HEK293 (cell line): ENCODE results near the gene PCDH15.

Experiments
- CTCF ChIA-PET: fragments of 350-600 bp; formaldehyde crosslinking; extraction: SDS; loops from one replicate; lab custom pipeline; 2021; ENCODE audit warnings: antibody characterized with exemption; lab: Yijun Ruan, JAX
- POLR2A ChIA-PET: fragments of 300-600 bp; formaldehyde crosslinking; extraction: SDS; loops from one replicate; lab custom pipeline; 2020; ENCODE audit warnings: antibody characterized with exemption, inconsistent platforms; lab: Yijun Ruan, JAX
- H3K27ac ChIP-seq: fragments of 200-500 bp; sonication (Bioruptor generic); 2 replicates; pipeline ENCODE4 v1.5.1; 2014; ENCODE audit warnings: low read depth, low read length, control low read depth, inconsistent platforms; ENCODE audit errors: extremely low read depth
- H3K36me3 ChIP-seq, 2 experiments: fragments of 200-500 bp in 1 of 2; sonication (Bioruptor generic) in 1 of 2; 1 replicate in 1 of 2; 2 replicates in 1 of 2; pipeline ENCODE4 v1.5.1; 2014 to 2017; ENCODE audit warnings: inconsistent platforms in 2 of 2, low read length in 2 of 2; ENCODE audit not compliant: control insufficient read depth in 2 of 2, insufficient read depth in 1 of 2
- H3K4me1 ChIP-seq: fragments of 200-500 bp; sonication (Bioruptor generic); 2 replicates; pipeline ENCODE4 v1.5.1; 2014; ENCODE audit warnings: mild to moderate bottlenecking, low read length, inconsistent platforms; ENCODE audit not compliant: control insufficient read depth, insufficient read depth
- H3K4me3 ChIP-seq: 2 replicates; pipeline ENCODE4 v1.5.1; 2011; ENCODE audit warnings: low read depth, mild to moderate bottlenecking, control low read depth, low read length, moderate library complexity
- H3K9me3 ChIP-seq: fragments of 200-500 bp; sonication (Bioruptor generic); 2 replicates; pipeline ENCODE4 v1.5.1; 2014; ENCODE audit warnings: low read depth, low read length, inconsistent platforms; ENCODE audit not compliant: control insufficient read depth, insufficient read depth
- BCL11B ChIP-seq: fragments of 450-650 bp; formaldehyde crosslinking; IDR thresholded peaks from 2 replicates; pipeline ENCODE4 v1.5.1; 2016; ENCODE audit warnings: low read depth, missing biosample characterization, missing genetic modification characterization
- FEZF1 ChIP-seq: fragments of 450-650 bp; formaldehyde crosslinking; IDR thresholded peaks from 2 replicates; pipeline ENCODE4 v1.5.1; 2016; ENCODE audit warnings: missing biosample characterization, missing genetic modification characterization
- RBAK ChIP-seq: fragments of 450-650 bp; formaldehyde crosslinking; IDR thresholded peaks from 2 replicates; pipeline ENCODE4 v1.5.1; 2016; ENCODE audit warnings: missing biosample characterization, missing genetic modification characterization
- YY2 ChIP-seq: fragments of 450-650 bp; formaldehyde crosslinking; IDR thresholded peaks from 2 replicates; pipeline ENCODE4 v1.5.1; 2016; ENCODE audit warnings: missing biosample characterization, missing genetic modification characterization
- ZBTB21 ChIP-seq: fragments of 450-650 bp; formaldehyde crosslinking; IDR thresholded peaks from 2 replicates; pipeline ENCODE4 v1.5.1; 2017; ENCODE audit warnings: missing biosample characterization, missing genetic modification characterization
- ZIC2 ChIP-seq: fragments of 450-650 bp; formaldehyde crosslinking; IDR thresholded peaks from 2 replicates; pipeline ENCODE4 v1.5.1; 2016; ENCODE audit warnings: missing biosample characterization, missing genetic modification characterization
- ZNF292 ChIP-seq: fragments of 450-650 bp; formaldehyde crosslinking; IDR thresholded peaks from 2 replicates; pipeline ENCODE4 v1.5.1; 2016; ENCODE audit warnings: low read depth, missing biosample characterization, missing genetic modification characterization, borderline replicate concordance
- ZNF473 ChIP-seq: fragments of 450-650 bp; formaldehyde crosslinking; IDR thresholded peaks from 2 replicates; pipeline ENCODE4 v1.5.1; 2017; ENCODE audit warnings: missing biosample characterization, missing genetic modification characterization
- ZNF48 ChIP-seq: fragments of 450-650 bp; formaldehyde crosslinking; IDR thresholded peaks from 2 replicates; pipeline ENCODE4 v1.5.1; 2016; ENCODE audit warnings: missing biosample characterization, missing genetic modification characterization
- ZNF624 ChIP-seq: fragments of 450-650 bp; formaldehyde crosslinking; IDR thresholded peaks from 2 replicates; pipeline ENCODE4 v1.5.1; 2017; ENCODE audit warnings: missing biosample characterization, missing genetic modification characterization
- ZNF76 ChIP-seq: fragments of 450-650 bp; formaldehyde crosslinking; IDR thresholded peaks from 2 replicates; pipeline ENCODE4; 2016; ENCODE audit warnings: low read depth, missing biosample characterization, missing genetic modification characterization, borderline replicate concordance
- ZNF837 ChIP-seq: fragments of 450-650 bp; formaldehyde crosslinking; IDR thresholded peaks from 2 replicates; pipeline ENCODE4 v1.5.1; 2016; ENCODE audit warnings: missing biosample characterization, missing genetic modification characterization
- TF ChIP-seq, protein P1 (sequence below): fragments of 450-650 bp; formaldehyde crosslinking; optimal IDR thresholded peaks from 2 replicates; pipeline ENCODE3; 2016; ENCODE audit warnings: missing biosample characterization, mild to moderate bottlenecking, missing genetic modification characterization
- TF ChIP-seq, protein P2 (sequence below): fragments of 450-650 bp; formaldehyde crosslinking; IDR thresholded peaks from 2 replicates; pipeline ENCODE4 v1.5.1; 2016; ENCODE audit warnings: missing biosample characterization, missing genetic modification characterization, borderline replicate concordance
- TF ChIP-seq, protein P3 (sequence below): fragments of 450-650 bp; formaldehyde crosslinking; IDR thresholded peaks from 2 replicates; pipeline ENCODE4 v1.5.1; 2016; ENCODE audit warnings: missing biosample characterization, missing genetic modification characterization, borderline replicate concordance
- TF ChIP-seq, protein P4 (sequence below): fragments of 450-650 bp; formaldehyde crosslinking; IDR thresholded peaks from 2 replicates; pipeline ENCODE4 v1.5.0; 2017; ENCODE audit warnings: missing biosample characterization, missing genetic modification characterization, borderline replicate concordance
- TF ChIP-seq, protein P5 (sequence below): fragments of 450-650 bp; formaldehyde crosslinking; IDR thresholded peaks from 2 replicates; pipeline ENCODE4 v1.5.1; 2016; ENCODE audit warnings: missing biosample characterization, missing genetic modification characterization

PCDH15 gene

DNA sequence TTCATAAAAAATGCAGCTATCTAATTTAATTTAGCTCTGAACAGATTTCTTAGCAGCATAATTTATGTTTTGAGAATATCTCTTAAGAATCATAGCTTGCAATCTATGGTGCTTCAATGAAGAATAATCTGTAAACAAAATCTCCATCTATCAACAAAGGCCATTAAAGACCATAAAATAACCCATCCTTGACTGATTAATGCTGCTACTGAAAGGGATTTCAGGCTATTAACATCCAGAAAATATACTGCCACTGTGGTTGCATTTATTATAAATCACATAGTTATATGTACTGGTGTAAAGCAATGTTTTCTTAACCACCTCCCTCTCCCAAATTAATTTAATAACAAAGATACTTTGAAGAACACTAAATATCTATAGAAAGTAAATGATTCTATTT is 191.6 kb downstream of the PCDH15 start:
- no peaks in the 10 kb centered on the region for H3K9me3 ChIP-seq
- TF ChIP-seq, protein P1, sequence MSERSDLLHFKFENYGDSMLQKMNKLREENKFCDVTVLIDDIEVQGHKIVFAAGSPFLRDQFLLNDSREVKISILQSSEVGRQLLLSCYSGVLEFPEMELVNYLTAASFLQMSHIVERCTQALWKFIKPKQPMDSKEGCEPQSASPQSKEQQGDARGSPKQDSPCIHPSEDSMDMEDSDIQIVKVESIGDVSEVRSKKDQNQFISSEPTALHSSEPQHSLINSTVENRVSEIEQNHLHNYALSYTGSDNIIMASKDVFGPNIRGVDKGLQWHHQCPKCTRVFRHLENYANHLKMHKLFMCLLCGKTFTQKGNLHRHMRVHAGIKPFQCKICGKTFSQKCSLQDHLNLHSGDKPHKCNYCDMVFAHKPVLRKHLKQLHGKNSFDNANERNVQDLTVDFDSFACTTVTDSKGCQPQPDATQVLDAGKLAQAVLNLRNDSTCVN (tag by site-specific recombination) = no peak
- TF ChIP-seq, protein P2, sequence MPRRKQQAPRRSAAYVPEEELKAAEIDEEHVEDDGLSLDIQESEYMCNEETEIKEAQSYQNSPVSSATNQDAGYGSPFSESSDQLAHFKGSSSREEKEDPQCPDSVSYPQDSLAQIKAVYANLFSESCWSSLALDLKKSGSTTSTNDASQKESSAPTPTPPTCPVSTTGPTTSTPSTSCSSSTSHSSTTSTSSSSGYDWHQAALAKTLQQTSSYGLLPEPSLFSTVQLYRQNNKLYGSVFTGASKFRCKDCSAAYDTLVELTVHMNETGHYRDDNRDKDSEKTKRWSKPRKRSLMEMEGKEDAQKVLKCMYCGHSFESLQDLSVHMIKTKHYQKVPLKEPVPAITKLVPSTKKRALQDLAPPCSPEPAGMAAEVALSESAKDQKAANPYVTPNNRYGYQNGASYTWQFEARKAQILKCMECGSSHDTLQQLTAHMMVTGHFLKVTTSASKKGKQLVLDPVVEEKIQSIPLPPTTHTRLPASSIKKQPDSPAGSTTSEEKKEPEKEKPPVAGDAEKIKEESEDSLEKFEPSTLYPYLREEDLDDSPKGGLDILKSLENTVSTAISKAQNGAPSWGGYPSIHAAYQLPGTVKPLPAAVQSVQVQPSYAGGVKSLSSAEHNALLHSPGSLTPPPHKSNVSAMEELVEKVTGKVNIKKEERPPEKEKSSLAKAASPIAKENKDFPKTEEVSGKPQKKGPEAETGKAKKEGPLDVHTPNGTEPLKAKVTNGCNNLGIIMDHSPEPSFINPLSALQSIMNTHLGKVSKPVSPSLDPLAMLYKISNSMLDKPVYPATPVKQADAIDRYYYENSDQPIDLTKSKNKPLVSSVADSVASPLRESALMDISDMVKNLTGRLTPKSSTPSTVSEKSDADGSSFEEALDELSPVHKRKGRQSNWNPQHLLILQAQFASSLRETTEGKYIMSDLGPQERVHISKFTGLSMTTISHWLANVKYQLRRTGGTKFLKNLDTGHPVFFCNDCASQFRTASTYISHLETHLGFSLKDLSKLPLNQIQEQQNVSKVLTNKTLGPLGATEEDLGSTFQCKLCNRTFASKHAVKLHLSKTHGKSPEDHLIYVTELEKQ (tag by site-specific recombination) = no peak
- TF ChIP-seq FEZF1 (no peak), ZNF76 (tag by site-specific recombination) (no peak), ZIC2 (no peak), ZNF624 (tag by site-specific recombination) (no peak), ZNF292 (tag by site-specific recombination) (no peak), ZBTB21 (tag by site-specific recombination) (no peak), RBAK (tag by site-specific recombination) (no peak), ZNF48 (tag by site-specific recombination) (no peak), ZNF473 (tag by site-specific recombination) (no peak), ZNF837 (no peak), YY2 (tag by site-specific recombination) (no peak), BCL11B (tag by site-specific recombination) (no peak)
- TF ChIP-seq, protein P3, sequence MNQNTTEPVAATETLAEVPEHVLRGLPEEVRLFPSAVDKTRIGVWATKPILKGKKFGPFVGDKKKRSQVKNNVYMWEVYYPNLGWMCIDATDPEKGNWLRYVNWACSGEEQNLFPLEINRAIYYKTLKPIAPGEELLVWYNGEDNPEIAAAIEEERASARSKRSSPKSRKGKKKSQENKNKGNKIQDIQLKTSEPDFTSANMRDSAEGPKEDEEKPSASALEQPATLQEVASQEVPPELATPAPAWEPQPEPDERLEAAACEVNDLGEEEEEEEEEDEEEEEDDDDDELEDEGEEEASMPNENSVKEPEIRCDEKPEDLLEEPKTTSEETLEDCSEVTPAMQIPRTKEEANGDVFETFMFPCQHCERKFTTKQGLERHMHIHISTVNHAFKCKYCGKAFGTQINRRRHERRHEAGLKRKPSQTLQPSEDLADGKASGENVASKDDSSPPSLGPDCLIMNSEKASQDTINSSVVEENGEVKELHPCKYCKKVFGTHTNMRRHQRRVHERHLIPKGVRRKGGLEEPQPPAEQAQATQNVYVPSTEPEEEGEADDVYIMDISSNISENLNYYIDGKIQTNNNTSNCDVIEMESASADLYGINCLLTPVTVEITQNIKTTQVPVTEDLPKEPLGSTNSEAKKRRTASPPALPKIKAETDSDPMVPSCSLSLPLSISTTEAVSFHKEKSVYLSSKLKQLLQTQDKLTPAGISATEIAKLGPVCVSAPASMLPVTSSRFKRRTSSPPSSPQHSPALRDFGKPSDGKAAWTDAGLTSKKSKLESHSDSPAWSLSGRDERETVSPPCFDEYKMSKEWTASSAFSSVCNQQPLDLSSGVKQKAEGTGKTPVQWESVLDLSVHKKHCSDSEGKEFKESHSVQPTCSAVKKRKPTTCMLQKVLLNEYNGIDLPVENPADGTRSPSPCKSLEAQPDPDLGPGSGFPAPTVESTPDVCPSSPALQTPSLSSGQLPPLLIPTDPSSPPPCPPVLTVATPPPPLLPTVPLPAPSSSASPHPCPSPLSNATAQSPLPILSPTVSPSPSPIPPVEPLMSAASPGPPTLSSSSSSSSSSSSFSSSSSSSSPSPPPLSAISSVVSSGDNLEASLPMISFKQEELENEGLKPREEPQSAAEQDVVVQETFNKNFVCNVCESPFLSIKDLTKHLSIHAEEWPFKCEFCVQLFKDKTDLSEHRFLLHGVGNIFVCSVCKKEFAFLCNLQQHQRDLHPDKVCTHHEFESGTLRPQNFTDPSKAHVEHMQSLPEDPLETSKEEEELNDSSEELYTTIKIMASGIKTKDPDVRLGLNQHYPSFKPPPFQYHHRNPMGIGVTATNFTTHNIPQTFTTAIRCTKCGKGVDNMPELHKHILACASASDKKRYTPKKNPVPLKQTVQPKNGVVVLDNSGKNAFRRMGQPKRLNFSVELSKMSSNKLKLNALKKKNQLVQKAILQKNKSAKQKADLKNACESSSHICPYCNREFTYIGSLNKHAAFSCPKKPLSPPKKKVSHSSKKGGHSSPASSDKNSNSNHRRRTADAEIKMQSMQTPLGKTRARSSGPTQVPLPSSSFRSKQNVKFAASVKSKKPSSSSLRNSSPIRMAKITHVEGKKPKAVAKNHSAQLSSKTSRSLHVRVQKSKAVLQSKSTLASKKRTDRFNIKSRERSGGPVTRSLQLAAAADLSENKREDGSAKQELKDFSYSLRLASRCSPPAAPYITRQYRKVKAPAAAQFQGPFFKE (tag by site-specific recombination) = no peak
- TF ChIP-seq, protein P4, sequence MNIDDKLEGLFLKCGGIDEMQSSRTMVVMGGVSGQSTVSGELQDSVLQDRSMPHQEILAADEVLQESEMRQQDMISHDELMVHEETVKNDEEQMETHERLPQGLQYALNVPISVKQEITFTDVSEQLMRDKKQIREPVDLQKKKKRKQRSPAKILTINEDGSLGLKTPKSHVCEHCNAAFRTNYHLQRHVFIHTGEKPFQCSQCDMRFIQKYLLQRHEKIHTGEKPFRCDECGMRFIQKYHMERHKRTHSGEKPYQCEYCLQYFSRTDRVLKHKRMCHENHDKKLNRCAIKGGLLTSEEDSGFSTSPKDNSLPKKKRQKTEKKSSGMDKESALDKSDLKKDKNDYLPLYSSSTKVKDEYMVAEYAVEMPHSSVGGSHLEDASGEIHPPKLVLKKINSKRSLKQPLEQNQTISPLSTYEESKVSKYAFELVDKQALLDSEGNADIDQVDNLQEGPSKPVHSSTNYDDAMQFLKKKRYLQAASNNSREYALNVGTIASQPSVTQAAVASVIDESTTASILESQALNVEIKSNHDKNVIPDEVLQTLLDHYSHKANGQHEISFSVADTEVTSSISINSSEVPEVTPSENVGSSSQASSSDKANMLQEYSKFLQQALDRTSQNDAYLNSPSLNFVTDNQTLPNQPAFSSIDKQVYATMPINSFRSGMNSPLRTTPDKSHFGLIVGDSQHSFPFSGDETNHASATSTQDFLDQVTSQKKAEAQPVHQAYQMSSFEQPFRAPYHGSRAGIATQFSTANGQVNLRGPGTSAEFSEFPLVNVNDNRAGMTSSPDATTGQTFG (tag by site-specific recombination) = no peak
- TF ChIP-seq, protein P5, sequence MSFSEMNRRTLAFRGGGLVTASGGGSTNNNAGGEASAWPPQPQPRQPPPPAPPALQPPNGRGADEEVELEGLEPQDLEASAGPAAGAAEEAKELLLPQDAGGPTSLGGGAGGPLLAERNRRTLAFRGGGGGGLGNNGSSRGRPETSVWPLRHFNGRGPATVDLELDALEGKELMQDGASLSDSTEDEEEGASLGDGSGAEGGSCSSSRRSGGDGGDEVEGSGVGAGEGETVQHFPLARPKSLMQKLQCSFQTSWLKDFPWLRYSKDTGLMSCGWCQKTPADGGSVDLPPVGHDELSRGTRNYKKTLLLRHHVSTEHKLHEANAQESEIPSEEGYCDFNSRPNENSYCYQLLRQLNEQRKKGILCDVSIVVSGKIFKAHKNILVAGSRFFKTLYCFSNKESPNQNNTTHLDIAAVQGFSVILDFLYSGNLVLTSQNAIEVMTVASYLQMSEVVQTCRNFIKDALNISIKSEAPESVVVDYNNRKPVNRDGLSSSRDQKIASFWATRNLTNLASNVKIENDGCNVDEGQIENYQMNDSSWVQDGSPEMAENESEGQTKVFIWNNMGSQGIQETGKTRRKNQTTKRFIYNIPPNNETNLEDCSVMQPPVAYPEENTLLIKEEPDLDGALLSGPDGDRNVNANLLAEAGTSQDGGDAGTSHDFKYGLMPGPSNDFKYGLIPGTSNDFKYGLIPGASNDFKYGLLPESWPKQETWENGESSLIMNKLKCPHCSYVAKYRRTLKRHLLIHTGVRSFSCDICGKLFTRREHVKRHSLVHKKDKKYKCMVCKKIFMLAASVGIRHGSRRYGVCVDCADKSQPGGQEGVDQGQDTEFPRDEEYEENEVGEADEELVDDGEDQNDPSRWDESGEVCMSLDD (tag by site-specific recombination) = no peak
- ChIA-PET CTCF (no interaction called here), POLR2A (no interaction called here)
- no peaks in the 10 kb centered on the region for H3K4me1 ChIP-seq
- H3K4me3 ChIP-seq = no peak overlapping the region
- H3K27ac ChIP-seq = no peak overlapping the region
- H3K36me3 ChIP-seq = no peaks in the 10 kb centered on the region
